ENCODE data around the gene HFM1.
"Not testable (repeated sequence)": the region's sequence is repeated elsewhere in the genome, so short reads cannot be mapped to it uniquely, and the experiment has no call there.

HFM1 gene

GRCh38 chr1:91372230-91372629 lies 32.4 kb downstream of the HFM1 start:
- not testable (repeated sequence) for DNase-seq

- no peak for DNase-seq
Observed at GRCh38 chr1:91349524-91349923, 55.1 kb downstream of the HFM1 start.

- DNase-seq, result no peak
Observed at GRCh38 chr1:91346824-91347223, 57.8 kb downstream of the HFM1 start.

- DNase-seq, result no peak
Observed at GRCh38 chr1:91345395-91346005, 59.1 kb downstream of the HFM1 start.

GRCh38 chr1:91338501-91338900 lies 66.1 kb downstream of the HFM1 start:
- no peak for DNase-seq

GRCh38 chr1:91335603-91336002 lies 69.0 kb downstream of the HFM1 start:
- no peak for DNase-seq

GRCh38 chr1:91334856-91335255 lies 69.8 kb downstream of the HFM1 start:
- DNase-seq, result no peak

GRCh38 chr1:91325456-91325855 lies 79.2 kb downstream of the HFM1 start:
- DNase-seq, result no peak

GRCh38 chr1:91314643-91315042 lies 90.0 kb downstream of the HFM1 start:
- no peak for DNase-seq

- no peak for DNase-seq
Observed at GRCh38 chr1:91311672-91312071, 93.0 kb downstream of the HFM1 start.

- no peak for DNase-seq
Observed at GRCh38 chr1:91308544-91308943, 96.1 kb downstream of the HFM1 start.

- DNase-seq, result no peak
Observed at GRCh38 chr1:91307784-91308409, 96.7 kb downstream of the HFM1 start.

GRCh38 chr1:91303165-91303564 lies 101.5 kb downstream of the HFM1 start:
- no peak for DNase-seq

- DNase-seq, result not testable (repeated sequence)
Observed at GRCh38 chr1:91288843-91289553, 115.6 kb downstream of the HFM1 start.

GRCh38 chr1:91286962-91287317 lies 117.7 kb downstream of the HFM1 start:
- DNase-seq, result not testable (repeated sequence)

GRCh38 chr1:91286259-91286961 lies 118.2 kb downstream of the HFM1 start:
- not testable (repeated sequence) for DNase-seq

GRCh38 chr1:91283421-91283726 lies 121.3 kb downstream of the HFM1 start:
- no peak for DNase-seq

GRCh38 chr1:91282695-91283420 lies 121.8 kb downstream of the HFM1 start:
- peak; percentile 54 for DNase-seq

GRCh38 chr1:91281782-91282181 lies 122.9 kb downstream of the HFM1 start:
- no peak for DNase-seq

GRCh38 chr1:91278754-91279153 lies 125.9 kb downstream of the HFM1 start:
- no peak for DNase-seq

GRCh38 chr1:91273875-91274274 lies 130.8 kb downstream of the HFM1 start:
- DNase-seq, result no peak

GRCh38 chr1:91261655-91262054 lies 143.0 kb downstream of the HFM1 start:
- no peak for DNase-seq

GRCh38 chr1:91245435-91245834 lies 159.2 kb downstream of the HFM1 start:
- no peak for DNase-seq
